Measurements from ENCODE around the gene PCDHGC3.

Gene PCDHGC3

GRCh38 chr5:141437221-141437620 lies 38.5 kb upstream of the PCDHGC3 start:
- TF ChIP-seq EZH2phosphoT487 (IDR thresholded peaks at IDR 0.05; ENCODE audit: borderline replicate concordance, low read length) = no peak
- no peak overlapping the region for H3K27ac ChIP-seq (ENCODE audit: low read depth, low read length)
- no peaks in the 10 kb centered on the region for H3F3A ChIP-seq (ENCODE audit: control insufficient read depth, insufficient read depth)
- peaks cover 3% of the 10 kb centered on the region for H3K4me1 ChIP-seq (ENCODE audit: control insufficient read depth, low read length)
- no peaks in the 10 kb centered on the region for H3K27me3 ChIP-seq (ENCODE audit: control insufficient read depth, low read length)
- no peaks in the 10 kb centered on the region for H4K20me1 ChIP-seq (ENCODE audit: control insufficient read depth, insufficient read depth, low read depth, low read length)
- no peaks in the 10 kb centered on the region for H3K79me2 ChIP-seq (ENCODE audit: control insufficient read depth, low read length)
- no peaks in the 10 kb centered on the region; the same call in 1 of the 2 replicates for H3K9me3 ChIP-seq (ENCODE audit: control insufficient read depth, insufficient read depth, low read length)
- no peak overlapping the region for H3K4me2 ChIP-seq (ENCODE audit: low read length)
- no peaks in the 10 kb centered on the region for H3K9me2 ChIP-seq (replicated peaks; ENCODE audit: control insufficient read depth, low read length)
- H3K36me3 ChIP-seq (ENCODE audit: control insufficient read depth, low read length) = no peaks in the 10 kb centered on the region; the same call in 1 of the 2 replicates
- H3K4me3 ChIP-seq (ENCODE audit: low read length) = no peak overlapping the region

- no peak for TF ChIP-seq EZH2phosphoT487 (IDR thresholded peaks at IDR 0.05; ENCODE audit: borderline replicate concordance, low read length)
- TF ChIP-seq CTCF (IDR thresholded peaks at IDR 0.05; ENCODE audit: low read depth, low read length, poor library complexity, severe bottlenecking) = no peak
- Histone ChIP-seq H3K4me3 (ENCODE audit: low read length) (no peak overlapping the region), H3K27me3 (ENCODE audit: control insufficient read depth, low read length) (no peaks in the 10 kb centered on the region), H3K27ac (ENCODE audit: low read depth, low read length) (no peak overlapping the region), H3K9me2 (replicated peaks; ENCODE audit: control insufficient read depth, low read length) (no peaks in the 10 kb centered on the region), H3K4me2 (ENCODE audit: low read length) (no peak overlapping the region), H4K20me1 (ENCODE audit: control insufficient read depth, insufficient read depth, low read depth, low read length) (no peaks in the 10 kb centered on the region), H3K9me3 (ENCODE audit: control insufficient read depth, insufficient read depth, low read length) (no peaks in the 10 kb centered on the region), H3K36me3 (ENCODE audit: control insufficient read depth, low read length) (no peaks in the 10 kb centered on the region; the same call in 1 of the 2 replicates), H3F3A (ENCODE audit: control insufficient read depth, insufficient read depth) (0 out of 2 replicates have a peak, but pooled peaks cover 2% of the 10 kb centered on the region), H3K4me1 (ENCODE audit: control insufficient read depth, low read length) (peaks cover 15% of the 10 kb centered on the region), H3K79me2 (ENCODE audit: control insufficient read depth, low read length) (no peaks in the 10 kb centered on the region)
Observed at GRCh38 chr5:141439411-141440141, 36.2 kb upstream of the PCDHGC3 start.

GRCh38 chr5:141440341-141440740 lies 35.4 kb upstream of the PCDHGC3 start:
- Histone ChIP-seq H3K9me2 (replicated peaks; ENCODE audit: control insufficient read depth, low read length) (no peaks in the 10 kb centered on the region), H3K27ac (ENCODE audit: low read depth, low read length) (no peak overlapping the region), H3K9me3 (ENCODE audit: control insufficient read depth, insufficient read depth, low read length) (no peaks in the 10 kb centered on the region), H3K4me3 (ENCODE audit: low read length) (no peak overlapping the region), H3K27me3 (ENCODE audit: control insufficient read depth, low read length) (no peaks in the 10 kb centered on the region), H3K36me3 (ENCODE audit: control insufficient read depth, low read length) (no peaks in the 10 kb centered on the region; the same call in 1 of the 2 replicates), H3K4me1 (ENCODE audit: control insufficient read depth, low read length) (peaks cover 15% of the 10 kb centered on the region), H4K20me1 (ENCODE audit: control insufficient read depth, insufficient read depth, low read depth, low read length) (no peaks in the 10 kb centered on the region), H3K79me2 (ENCODE audit: control insufficient read depth, low read length) (no peaks in the 10 kb centered on the region), H3F3A (ENCODE audit: control insufficient read depth, insufficient read depth) (0 out of 2 replicates have a peak, but pooled peaks cover 2% of the 10 kb centered on the region), H3K4me2 (ENCODE audit: low read length) (no peak overlapping the region)
- TF ChIP-seq EZH2phosphoT487 (IDR thresholded peaks at IDR 0.05; ENCODE audit: borderline replicate concordance, low read length) (no peak), CTCF (IDR thresholded peaks at IDR 0.05; ENCODE audit: low read depth, low read length, poor library complexity, severe bottlenecking) (no peak)

- Histone ChIP-seq H3K4me3 (ENCODE audit: low read length) (no peak overlapping the region), H3K79me2 (ENCODE audit: control insufficient read depth, low read length) (no peaks in the 10 kb centered on the region), H3F3A (ENCODE audit: control insufficient read depth, insufficient read depth) (0 out of 2 replicates have a peak, but pooled peaks cover 2% of the 10 kb centered on the region), H3K27ac (ENCODE audit: low read depth, low read length) (no peak overlapping the region), H3K36me3 (ENCODE audit: control insufficient read depth, low read length) (no peaks in the 10 kb centered on the region; the same call in 1 of the 2 replicates), H4K20me1 (ENCODE audit: control insufficient read depth, insufficient read depth, low read depth, low read length) (no peaks in the 10 kb centered on the region), H3K9me2 (replicated peaks; ENCODE audit: control insufficient read depth, low read length) (no peaks in the 10 kb centered on the region), H3K4me1 (ENCODE audit: control insufficient read depth, low read length) (peaks cover 15% of the 10 kb centered on the region), H3K4me2 (ENCODE audit: low read length) (no peak overlapping the region), H3K9me3 (ENCODE audit: control insufficient read depth, insufficient read depth, low read length) (no peaks in the 10 kb centered on the region), H3K27me3 (ENCODE audit: control insufficient read depth, low read length) (no peaks in the 10 kb centered on the region)
- TF ChIP-seq CTCF (IDR thresholded peaks at IDR 0.05; ENCODE audit: low read depth, low read length, poor library complexity, severe bottlenecking) = no peak
- TF ChIP-seq EZH2phosphoT487 (IDR thresholded peaks at IDR 0.05; ENCODE audit: borderline replicate concordance, low read length) = no peak
Observed at GRCh38 chr5:141441571-141442170, 34.1 kb upstream of the PCDHGC3 start.

Data from DOHH2 (cell line).